Prostate gland (tissue), 1 donor: ENCODE results near the gene MRGPRE.

Experiments
- POLR2A ChIP-seq: fragments of 450-650 bp; IDR thresholded peaks from one replicate; pipeline ENCODE4 v1.6.1; 2016; ENCODE audit warnings: antibody characterized with exemption, mild to moderate bottlenecking
- POLR2AphosphoS5 ChIP-seq: sonication (generic); formaldehyde crosslinking; IDR thresholded peaks from one replicate; pipeline ENCODE4 v1.6.1; 2017; ENCODE audit warnings: antibody characterized with exemption

DNA sequence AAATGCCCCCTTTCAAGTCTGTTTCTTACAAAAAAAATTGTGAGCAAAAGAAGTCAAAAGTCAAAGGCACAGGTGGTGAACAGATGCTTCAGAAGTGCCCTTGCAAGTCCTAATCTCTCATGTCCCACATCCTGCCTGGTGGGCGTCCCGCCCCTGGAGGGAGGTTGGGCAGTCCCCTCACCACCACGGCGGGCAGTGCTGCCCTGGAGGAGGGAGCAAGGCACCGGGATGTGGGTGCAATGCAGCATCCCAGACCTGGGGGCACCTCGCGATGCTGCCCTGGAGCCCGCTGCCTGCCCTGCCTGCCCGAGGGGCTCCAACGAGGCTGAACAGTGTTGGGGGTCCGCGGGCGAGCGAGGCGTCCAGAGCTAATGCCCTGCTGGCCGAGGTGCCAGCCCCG is 29.5 kb downstream of the MRGPRE start:
- TF ChIP-seq POLR2A = no peak
- no peak for TF ChIP-seq POLR2AphosphoS5
